Measurements from ENCODE around the gene EEF1AKMT4.
A peak's percentile ranks its signal among the peaks of the same experiment; 100 is the strongest.

Gene EEF1AKMT4

GRCh38 chr3:184290331-184290730 lies 40.9 kb downstream of the EEF1AKMT4 start:
- Mint-ChIP-seq H3K4me3 (no peak overlapping the region), H3K4me1 (ENCODE audit: low read depth) (peaks cover 6% of the 10 kb centered on the region), H3K27me3 (peaks cover 29% of the 10 kb centered on the region), H3K9me3 (no peaks in the 10 kb centered on the region), H3K27ac (no peak overlapping the region), H3K36me3 (ENCODE audit: low read depth) (no peaks in the 10 kb centered on the region)
- intact Hi-C loops (cut with micrococcal nuclease) = no loop called here

- H3K27me3 Mint-ChIP-seq = peaks cover 26% of the 10 kb centered on the region
- H3K4me1 Mint-ChIP-seq (ENCODE audit: low read depth) = peaks cover 6% of the 10 kb centered on the region
- H3K36me3 Mint-ChIP-seq (ENCODE audit: low read depth) = no peaks in the 10 kb centered on the region
- no peak overlapping the region for H3K4me3 Mint-ChIP-seq
- intact Hi-C loops (cut with micrococcal nuclease) = no loop called here
- H3K27ac Mint-ChIP-seq = no peak overlapping the region
- H3K9me3 Mint-ChIP-seq = no peaks in the 10 kb centered on the region
Observed at GRCh38 chr3:184291044-184291737, 41.7 kb downstream of the EEF1AKMT4 start.

DNA sequence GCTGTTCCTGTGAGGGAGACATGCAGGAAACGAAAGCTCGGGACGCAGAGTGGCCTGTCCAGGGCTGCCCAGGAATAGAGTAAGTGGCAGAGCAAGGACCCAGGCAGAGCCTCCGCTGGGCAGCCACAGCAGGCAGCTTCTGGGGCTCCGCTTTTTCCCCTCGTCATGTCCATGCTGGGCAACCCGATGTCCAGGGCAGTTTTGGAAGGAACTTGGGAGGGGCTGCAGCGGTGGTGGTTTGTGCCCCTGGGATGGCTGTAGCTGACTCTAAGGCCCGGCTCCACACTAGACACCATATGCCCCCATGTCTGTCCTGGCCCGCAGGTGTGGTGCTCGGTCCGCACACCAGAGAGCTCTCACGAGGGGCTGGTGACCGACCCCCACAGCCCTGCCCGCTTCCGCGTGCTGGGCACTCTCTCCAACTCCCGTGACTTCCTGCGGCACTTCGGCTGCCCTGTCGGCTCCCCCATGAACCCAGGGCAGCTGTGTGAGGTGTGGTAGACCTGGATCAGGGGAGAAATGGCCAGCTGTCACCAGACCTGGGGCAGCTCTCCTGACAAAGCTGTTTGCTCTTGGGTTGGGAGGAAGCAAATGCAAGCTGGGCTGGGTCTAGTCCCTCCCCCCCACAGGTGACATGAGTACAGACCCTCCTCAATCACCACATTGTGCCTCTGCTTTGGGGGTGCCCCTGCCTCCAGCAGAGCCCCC lies 42.4 kb downstream of the EEF1AKMT4 start:
- peaks cover 6% of the 10 kb centered on the region for H3K4me1 Mint-ChIP-seq (ENCODE audit: low read depth)
- no peaks in the 10 kb centered on the region for H3K36me3 Mint-ChIP-seq (ENCODE audit: low read depth)
- peak overlapping the region; percentile 17 for H3K27ac Mint-ChIP-seq
- H3K9me3 Mint-ChIP-seq = no peaks in the 10 kb centered on the region
- H3K27me3 Mint-ChIP-seq = peaks cover 19% of the 10 kb centered on the region
- H3K4me3 Mint-ChIP-seq = no peak overlapping the region
- intact Hi-C loops (cut with micrococcal nuclease) = no loop called here

- H3K9me3 Mint-ChIP-seq = no peaks in the 10 kb centered on the region
- no peak overlapping the region for H3K4me3 Mint-ChIP-seq
- H3K36me3 Mint-ChIP-seq (ENCODE audit: low read depth) = peaks cover 15% of the 10 kb centered on the region
- H3K27me3 Mint-ChIP-seq = peaks cover 3% of the 10 kb centered on the region
- H3K27ac Mint-ChIP-seq = no peak overlapping the region
- peaks cover 21% of the 10 kb centered on the region for H3K4me1 Mint-ChIP-seq (ENCODE audit: low read depth)
- intact Hi-C loops (cut with micrococcal nuclease) = loop anchor here (5.0 kb wide), 1 partner anchor 108 kb away; the partner anchor contains the start of gene ABCF3
Observed at GRCh38 chr3:184295771-184296170, 46.3 kb downstream of the EEF1AKMT4 start.

GRCh38 chr3:184296616-184297015 lies 47.1 kb downstream of the EEF1AKMT4 start:
- peaks cover 23% of the 10 kb centered on the region for H3K36me3 Mint-ChIP-seq (ENCODE audit: low read depth)
- peaks cover 3% of the 10 kb centered on the region for H3K27me3 Mint-ChIP-seq
- peaks cover 27% of the 10 kb centered on the region for H3K4me1 Mint-ChIP-seq (ENCODE audit: low read depth)
- H3K27ac Mint-ChIP-seq = no peak overlapping the region
- intact Hi-C loops (cut with micrococcal nuclease) = loop anchor here (5.0 kb wide), 1 partner anchor 109 kb away; the partner anchor contains the start of gene ABCF3
- no peak overlapping the region for H3K4me3 Mint-ChIP-seq
- H3K9me3 Mint-ChIP-seq = no peaks in the 10 kb centered on the region

DNA sequence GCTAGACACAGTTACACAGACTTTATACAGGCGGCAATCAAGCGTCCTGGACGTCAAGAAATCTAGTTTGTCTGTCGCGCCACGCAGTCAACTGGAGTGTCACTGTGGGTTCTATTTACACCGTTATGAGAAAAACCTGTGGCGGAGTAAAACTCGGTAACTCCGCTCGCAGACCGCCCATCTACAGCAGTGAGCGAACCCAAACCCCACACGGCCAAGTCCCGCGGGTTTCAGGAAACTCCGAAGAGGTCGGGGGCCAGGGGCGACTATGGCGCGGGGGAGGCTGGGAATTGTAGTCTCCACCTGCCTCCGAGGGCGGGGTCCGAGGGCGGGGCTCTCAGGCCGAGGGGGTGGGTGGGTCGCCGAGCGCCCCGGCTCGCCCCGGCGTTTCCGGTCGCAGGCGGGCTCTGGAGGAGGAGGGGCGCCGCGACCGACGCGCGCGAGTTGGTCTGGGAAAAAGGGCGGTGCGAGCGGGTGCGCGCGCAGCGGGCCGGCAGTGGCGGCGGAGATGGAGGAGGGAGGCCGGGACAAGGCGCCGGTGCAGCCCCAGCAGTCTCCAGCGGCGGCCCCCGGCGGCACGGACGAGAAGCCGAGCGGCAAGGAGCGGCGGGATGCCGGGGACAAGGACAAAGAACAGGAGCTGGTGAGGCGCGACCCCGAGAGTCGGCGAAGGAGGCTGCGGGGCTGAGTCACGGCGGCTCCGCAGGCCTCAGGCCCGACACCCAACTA lies 49.5 kb downstream of the EEF1AKMT4 start, which contains the start of gene PSMD2:
Gene PSMD2, plus strand, starts transcription at position 483 of the 729 bp plus-strand sequence. Its CDS starts 26 bp downstream, at position 509.
- Mint-ChIP-seq H3K27me3 (peaks cover 3% of the 10 kb centered on the region), H3K36me3 (ENCODE audit: low read depth) (peaks cover 47% of the 10 kb centered on the region), H3K9me3 (no peaks in the 10 kb centered on the region), H3K27ac (peak within 1 kb of the TSS; percentile 91), H3K4me1 (ENCODE audit: low read depth) (peaks cover 31% of the 10 kb centered on the region), H3K4me3 (peak within 1 kb of the TSS; percentile 98)
- intact Hi-C loops (cut with micrococcal nuclease) = loop anchor here (1.0 to 5.0 kb wide), 6 partner anchors 15 to 164 kb away; partner anchors contain the start of genes ABCF3, ALG3, AP2M1 and EEF1AKMT4

DNA sequence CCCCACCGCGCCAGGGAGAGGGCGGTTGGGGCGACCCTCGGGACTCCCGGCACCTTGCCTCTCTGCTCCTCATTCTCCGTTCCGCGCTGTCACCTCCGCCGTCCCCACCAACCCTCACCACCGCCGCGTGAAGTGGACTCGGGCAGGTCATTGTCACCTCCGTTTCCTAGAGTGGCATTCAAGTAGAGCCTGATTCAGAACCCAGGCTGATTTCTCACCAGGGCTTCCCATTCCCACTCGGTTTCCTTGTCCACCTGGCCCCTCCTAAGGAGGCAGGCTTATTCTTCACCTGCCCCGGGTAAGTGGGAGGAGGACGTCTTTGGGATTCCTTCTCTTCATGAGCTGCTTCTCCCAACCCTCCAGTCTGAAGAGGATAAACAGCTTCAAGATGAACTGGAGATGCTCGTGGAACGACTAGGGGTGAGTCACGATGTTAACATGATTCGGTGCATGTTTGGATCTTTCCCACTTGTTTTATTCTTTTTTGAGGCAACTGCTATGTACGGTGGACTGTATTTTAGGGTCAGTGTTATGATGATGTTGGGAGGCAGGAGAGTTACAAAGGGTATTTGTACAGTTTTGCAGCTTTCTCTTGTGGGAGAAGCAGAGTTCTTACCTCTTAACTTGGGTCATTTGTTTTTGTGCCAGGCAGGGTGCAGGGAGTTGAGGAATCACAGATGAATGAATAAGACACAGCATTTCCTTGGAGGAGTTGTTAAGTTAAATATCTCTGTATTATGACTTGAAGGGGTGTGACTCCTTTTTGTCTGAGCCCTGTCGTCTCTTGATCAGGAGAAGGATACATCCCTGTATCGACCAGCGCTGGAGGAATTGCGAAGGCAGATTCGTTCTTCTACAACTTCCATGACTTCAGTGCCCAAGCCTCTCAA lies 50.3 kb downstream of the EEF1AKMT4 start:
- Mint-ChIP-seq H3K36me3 (ENCODE audit: low read depth) (peaks cover 55% of the 10 kb centered on the region), H3K9me3 (no peaks in the 10 kb centered on the region), H3K4me1 (ENCODE audit: low read depth) (peaks cover 29% of the 10 kb centered on the region), H3K4me3 (peak overlapping the region; percentile 98), H3K27me3 (peaks cover 3% of the 10 kb centered on the region), H3K27ac (peak overlapping the region; percentile 91)
- intact Hi-C loops (cut with micrococcal nuclease) = loop anchor here (1.0 to 5.0 kb wide), 6 partner anchors 15 to 165 kb away; partner anchors contain the start of genes ABCF3, ALG3, AP2M1 and EEF1AKMT4

DNA sequence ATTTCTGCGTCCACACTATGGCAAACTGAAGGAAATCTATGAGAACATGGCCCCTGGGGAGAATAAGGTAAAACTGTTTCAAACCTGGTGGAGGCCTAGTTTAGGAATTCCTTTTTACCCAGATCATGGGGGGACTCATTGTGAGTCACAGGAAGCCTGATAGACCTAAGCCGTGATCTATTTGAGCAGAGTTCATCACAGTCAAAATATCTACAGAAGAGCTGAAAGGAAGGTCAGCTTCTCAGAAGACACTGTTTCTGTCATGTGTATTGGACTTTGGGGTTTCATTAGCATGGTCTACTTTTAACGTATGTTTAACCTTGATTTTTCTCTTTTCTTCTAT lies 50.9 kb downstream of the EEF1AKMT4 start:
- intact Hi-C loops (cut with micrococcal nuclease) = no loop called here
- H3K9me3 Mint-ChIP-seq = no peaks in the 10 kb centered on the region
- H3K4me1 Mint-ChIP-seq (ENCODE audit: low read depth) = peaks cover 24% of the 10 kb centered on the region
- H3K4me3 Mint-ChIP-seq = no peak overlapping the region
- no peaks in the 10 kb centered on the region for H3K27me3 Mint-ChIP-seq
- H3K27ac Mint-ChIP-seq = no peak overlapping the region
- H3K36me3 Mint-ChIP-seq (ENCODE audit: low read depth) = peaks cover 61% of the 10 kb centered on the region

DNA sequence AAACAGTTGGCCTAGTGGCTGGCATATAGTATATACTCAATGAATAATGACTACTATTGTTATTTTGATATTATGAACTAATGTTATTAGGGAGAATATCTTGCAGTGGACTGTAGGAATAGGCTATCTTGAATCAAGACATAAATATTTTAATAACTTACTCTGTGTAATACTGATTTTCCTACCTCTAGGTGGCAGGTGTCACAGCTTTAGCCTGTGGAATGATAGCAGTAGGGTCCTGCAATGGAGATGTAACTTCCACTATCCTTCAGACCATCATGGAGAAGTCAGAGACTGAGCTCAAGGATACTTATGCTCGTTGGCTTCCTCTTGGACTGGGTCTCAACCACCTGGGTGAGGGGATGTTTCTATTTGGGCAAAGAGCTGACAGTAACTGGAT lies 56.1 kb downstream of the EEF1AKMT4 start:
- Mint-ChIP-seq H3K9me3 (no peaks in the 10 kb centered on the region), H3K4me3 (no peak overlapping the region), H3K36me3 (ENCODE audit: low read depth) (peaks cover 96% of the 10 kb centered on the region), H3K4me1 (ENCODE audit: low read depth) (peaks cover 12% of the 10 kb centered on the region), H3K27ac (no peak overlapping the region), H3K27me3 (no peaks in the 10 kb centered on the region)
- intact Hi-C loops (cut with micrococcal nuclease) = no loop called here

GRCh38 chr3:184306341-184306972 lies 57.0 kb downstream of the EEF1AKMT4 start:
- Mint-ChIP-seq H3K9me3 (no peaks in the 10 kb centered on the region), H3K27ac (no peak overlapping the region), H3K4me1 (ENCODE audit: low read depth) (peaks cover 5% of the 10 kb centered on the region), H3K27me3 (no peaks in the 10 kb centered on the region), H3K4me3 (no peak overlapping the region), H3K36me3 (ENCODE audit: low read depth) (peaks cover 87% of the 10 kb centered on the region)
- intact Hi-C loops (cut with micrococcal nuclease) = no loop called here

DNA sequence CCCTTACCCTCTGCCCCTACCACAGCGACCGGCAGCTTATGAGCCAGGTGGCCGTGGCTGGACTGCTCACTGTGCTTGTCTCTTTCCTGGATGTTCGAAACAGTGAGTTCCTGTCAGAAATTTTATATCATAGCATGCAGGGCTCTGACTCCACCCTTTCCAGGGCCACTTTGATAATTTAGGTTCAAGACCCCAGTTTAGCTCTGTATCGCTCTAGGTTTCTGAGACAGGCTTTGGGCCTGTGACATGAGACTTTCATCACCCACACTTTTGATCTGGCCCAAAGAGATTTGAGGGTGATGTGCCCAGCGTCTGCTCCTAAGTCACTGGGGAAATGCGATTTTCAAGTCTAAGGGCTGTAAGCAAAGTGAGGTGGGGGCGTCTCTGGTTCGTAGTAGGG lies 58.4 kb downstream of the EEF1AKMT4 start:
- intact Hi-C loops (cut with micrococcal nuclease) = no loop called here
- Mint-ChIP-seq H3K4me1 (ENCODE audit: low read depth) (no peaks in the 10 kb centered on the region), H3K27me3 (no peaks in the 10 kb centered on the region), H3K36me3 (ENCODE audit: low read depth) (peaks cover 72% of the 10 kb centered on the region), H3K4me3 (no peak overlapping the region), H3K27ac (no peak overlapping the region), H3K9me3 (no peaks in the 10 kb centered on the region)
